GM10248 (cell line): Measurements from ENCODE around the gene M1AP.

Experiments
- CTCF ChIA-PET: fragments of 300-600 bp; sonication (Branson Sonifier 250); formaldehyde crosslinking; extraction: SDS; loops from one replicate; lab custom pipeline; 2021; ENCODE audit warnings: antibody characterized with exemption; lab: Yijun Ruan, JAX
- POLR2A ChIA-PET: fragments of 350-650 bp; sonication (Branson Sonifier 250); formaldehyde crosslinking; extraction: SDS; loops from one replicate; lab custom pipeline; 2020; ENCODE audit warnings: antibody characterized with exemption; lab: Yijun Ruan, JAX
- DNase-seq: peaks from one replicate; pipeline ENCODE4 v3.0.0; 2012; ENCODE audit errors: extremely low spot score
- TF ChIP-seq, protein P1 (sequence below): IDR thresholded peaks from 2 replicates; pipeline ENCODE4 v1.5.1; 2012; ENCODE audit warnings: mild to moderate bottlenecking, low read depth; ENCODE audit errors: extremely low read depth, missing control alignments, control extremely low read depth

The M1AP gene

GRCh38 chr2:74548900-74549826, 99.0 kb downstream of the M1AP start:
- TF ChIP-seq, protein P1, sequence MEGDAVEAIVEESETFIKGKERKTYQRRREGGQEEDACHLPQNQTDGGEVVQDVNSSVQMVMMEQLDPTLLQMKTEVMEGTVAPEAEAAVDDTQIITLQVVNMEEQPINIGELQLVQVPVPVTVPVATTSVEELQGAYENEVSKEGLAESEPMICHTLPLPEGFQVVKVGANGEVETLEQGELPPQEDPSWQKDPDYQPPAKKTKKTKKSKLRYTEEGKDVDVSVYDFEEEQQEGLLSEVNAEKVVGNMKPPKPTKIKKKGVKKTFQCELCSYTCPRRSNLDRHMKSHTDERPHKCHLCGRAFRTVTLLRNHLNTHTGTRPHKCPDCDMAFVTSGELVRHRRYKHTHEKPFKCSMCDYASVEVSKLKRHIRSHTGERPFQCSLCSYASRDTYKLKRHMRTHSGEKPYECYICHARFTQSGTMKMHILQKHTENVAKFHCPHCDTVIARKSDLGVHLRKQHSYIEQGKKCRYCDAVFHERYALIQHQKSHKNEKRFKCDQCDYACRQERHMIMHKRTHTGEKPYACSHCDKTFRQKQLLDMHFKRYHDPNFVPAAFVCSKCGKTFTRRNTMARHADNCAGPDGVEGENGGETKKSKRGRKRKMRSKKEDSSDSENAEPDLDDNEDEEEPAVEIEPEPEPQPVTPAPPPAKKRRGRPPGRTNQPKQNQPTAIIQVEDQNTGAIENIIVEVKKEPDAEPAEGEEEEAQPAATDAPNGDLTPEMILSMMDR = no peak
- ChIA-PET POLR2A (no interaction called here), CTCF (interaction anchor here (1.2 to 3.2 kb wide), 5 partner anchors 10 to 37 kb away, joined by 4 to 14 read pairs (median 5); no protein-coding TSS in a partner anchor)
- peak; percentile 81 for DNase-seq

DNA sequence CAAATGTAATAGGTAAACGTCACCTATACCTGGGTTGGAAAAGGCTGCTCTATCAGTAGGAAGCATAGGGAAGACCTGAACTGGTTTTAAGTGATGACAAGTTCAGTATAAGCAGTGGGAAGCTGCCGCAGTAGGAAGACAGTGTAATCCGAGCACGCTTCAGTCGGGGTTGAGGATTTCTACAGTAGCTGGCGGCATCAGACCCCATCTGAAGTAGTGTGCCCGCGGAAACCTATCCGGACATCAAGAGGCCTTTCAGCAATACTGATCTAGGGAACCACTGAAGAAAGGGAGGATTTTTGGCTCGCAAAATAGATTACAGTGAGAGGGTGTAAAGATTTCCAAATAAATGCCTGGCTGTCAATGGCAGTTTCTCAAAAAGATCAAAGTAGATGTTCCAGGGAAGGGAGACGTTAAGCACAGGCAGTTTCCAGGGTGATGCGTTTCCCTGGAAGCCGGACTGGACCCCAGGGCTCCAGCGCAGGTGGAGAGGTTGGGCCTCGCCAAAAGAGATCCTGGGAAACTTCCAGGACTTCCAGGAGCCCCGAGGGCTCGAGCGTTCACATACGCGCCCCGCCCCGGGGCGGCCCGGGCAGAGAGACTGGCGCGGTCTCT, 99.7 kb downstream of the M1AP start:
- TF ChIP-seq, protein P1 = no peak
- no peak for DNase-seq
- POLR2A ChIA-PET = no interaction called here
- CTCF ChIA-PET = interaction anchor here (1.1 to 1.9 kb wide), 2 partner anchors 18 to 26 kb away, joined by 3 to 5 read pairs; no protein-coding TSS in a partner anchor

- POLR2A ChIA-PET = no interaction called here
- TF ChIP-seq, protein P1 = no peak
- DNase-seq = no peak
- CTCF ChIA-PET = interaction anchor here (1.0 to 2.8 kb wide), 4 partner anchors 15 to 41 kb away, joined by 4 to 8 read pairs (median 6); no protein-coding TSS in a partner anchor
Observed at GRCh38 chr2:74546004-74546403, 102.1 kb downstream of the M1AP start.

GRCh38 chr2:74544634-74545033, 103.5 kb downstream of the M1AP start:
- CTCF ChIA-PET = interaction anchor here (0.8 to 2.8 kb wide), 9 partner anchors 12 to 69 kb away, joined by 3 to 16 read pairs (median 3); no protein-coding TSS in a partner anchor
- no peak for DNase-seq
- TF ChIP-seq, protein P1 = peak; percentile 39
- POLR2A ChIA-PET = no interaction called here

GRCh38 chr2:74542978-74543377, 105.2 kb downstream of the M1AP start:
- no peak for DNase-seq
- ChIA-PET CTCF (interaction anchor here (1.3 kb wide), 1 partner anchor 11 kb away, joined by 4 read pairs; no protein-coding TSS in a partner anchor), POLR2A (no interaction called here)
- TF ChIP-seq, protein P1 = no peak

DNA sequence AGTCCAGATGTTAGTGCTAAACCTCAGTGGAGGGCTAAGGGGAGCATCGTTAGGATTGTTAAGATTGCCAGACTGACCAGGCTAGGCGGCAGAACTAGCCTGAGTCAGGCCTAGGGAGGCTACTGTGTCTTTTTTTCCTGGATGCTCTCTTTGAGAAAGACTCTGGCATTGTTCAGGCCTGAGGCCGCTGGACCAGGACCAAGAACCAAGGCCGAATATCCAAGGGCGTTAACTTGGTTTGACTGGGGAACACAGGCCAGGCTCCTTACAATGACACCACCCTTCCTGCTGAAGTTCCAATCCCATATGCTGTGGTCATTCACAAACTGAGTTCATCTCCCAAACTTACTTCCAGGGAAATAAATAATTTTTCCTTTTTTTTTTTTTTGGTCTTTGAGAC, 107.8 kb downstream of the M1AP start:
- ChIA-PET POLR2A (interaction anchor here (2.4 kb wide), 1 partner anchor 10 kb away, joined by 12 read pairs; the partner anchor contains the start of genes AUP1 and HTRA2), CTCF (interaction anchor here (1.0 to 3.0 kb wide), 5 partner anchors 9 to 56 kb away, joined by 4 to 19 read pairs (median 7); partner anchors contain the start of genes AUP1, HTRA2 and PCGF1)
- TF ChIP-seq, protein P1 = no peak
- no peak for DNase-seq
